Astrocyte (in vitro differentiated cells and primary cell): ENCODE measurements around the gene DLG3. TPM values are rescaled to one million over a fixed set of nuclear protein-coding genes. Genes with fewer than 3 reads are reported as not detected.

Experiments
- DNase-seq: peaks from one replicate; pipeline ENCODE4 v3.0.0-alpha.2; 2010; ENCODE audit warnings: low read depth
- FAIRE-seq: peaks from 2 replicates; lab custom pipeline; 2011; peaks lifted over from hg19 to GRCh38; lab: Jason Lieb, UNC
- H2AFZ ChIP-seq: 2 replicates; pipeline ENCODE4 v1.6.0; 2012; ENCODE audit warnings: low read depth, low read length, inconsistent platforms
- H3K27ac ChIP-seq: 2 replicates; pipeline ENCODE4 v1.5.1; 2011; ENCODE audit warnings: low read depth, low read length, inconsistent platforms
- H3K27me3 ChIP-seq: 2 replicates; pipeline ENCODE4 v1.6.0; 2011; ENCODE audit warnings: low read length, inconsistent platforms; ENCODE audit not compliant: insufficient read depth
- H3K36me3 ChIP-seq: 2 replicates; pipeline ENCODE4 v1.5.1; 2011; ENCODE audit warnings: low read length, inconsistent platforms; ENCODE audit not compliant: insufficient read depth
- H3K4me1 ChIP-seq: 2 replicates; pipeline ENCODE4 v1.5.1; 2011; ENCODE audit warnings: low read length, inconsistent platforms; ENCODE audit not compliant: insufficient read depth
- H3K4me2 ChIP-seq: 2 replicates; pipeline ENCODE4 v1.6.0; 2012; ENCODE audit warnings: low read length, inconsistent platforms
- H3K4me3 ChIP-seq: 2 replicates; pipeline ENCODE4 v1.5.1; 2011; ENCODE audit warnings: low read depth, mild to moderate bottlenecking, low read length, inconsistent platforms; ENCODE audit not compliant: insufficient read depth
- H3K79me2 ChIP-seq: 2 replicates; pipeline ENCODE4 v1.6.0; 2012; ENCODE audit warnings: mild to moderate bottlenecking, low read length, inconsistent platforms; ENCODE audit not compliant: insufficient read depth
- H3K9ac ChIP-seq: 2 replicates; pipeline ENCODE4 v1.6.0; 2012; ENCODE audit warnings: mild to moderate bottlenecking, low read length, inconsistent platforms
- H3K9me3 ChIP-seq: 2 replicates; pipeline ENCODE4 v1.5.1; 2012; ENCODE audit warnings: low read depth, mild to moderate bottlenecking, low read length, inconsistent platforms; ENCODE audit not compliant: insufficient read depth
- H4K20me1 ChIP-seq: 2 replicates; pipeline ENCODE4 v1.6.0; 2012; ENCODE audit warnings: low read length, inconsistent platforms; ENCODE audit not compliant: insufficient read depth
- H3K27ac Mint-ChIP-seq: one replicate; pipeline ENCODE4 v1.8.0; 2021; ENCODE audit warnings: mild to moderate bottlenecking, mixed read lengths; ENCODE audit not compliant: unreplicated experiment
- H3K27me3 Mint-ChIP-seq: one replicate; pipeline ENCODE4 v1.8.0; 2021; ENCODE audit warnings: low read depth, mixed read lengths; ENCODE audit not compliant: unreplicated experiment
- H3K36me3 Mint-ChIP-seq: one replicate; pipeline ENCODE4 v1.8.0; 2021; ENCODE audit warnings: low read depth, mixed read lengths; ENCODE audit not compliant: unreplicated experiment
- H3K4me1 Mint-ChIP-seq: one replicate; pipeline ENCODE4 v1.8.0; 2021; ENCODE audit warnings: low read depth, mixed read lengths; ENCODE audit not compliant: unreplicated experiment
- H3K4me3 Mint-ChIP-seq: one replicate; pipeline ENCODE4 v1.8.0; 2021; ENCODE audit warnings: mild to moderate bottlenecking, moderate library complexity, mixed read lengths; ENCODE audit not compliant: unreplicated experiment
- H3K9me3 Mint-ChIP-seq: one replicate; pipeline ENCODE4 v1.8.0; 2021; ENCODE audit warnings: mild to moderate bottlenecking, mixed read lengths; ENCODE audit not compliant: unreplicated experiment
- CTCF ChIP-seq: IDR thresholded peaks from 2 replicates; pipeline ENCODE4 v1.5.1; 2011; ENCODE audit warnings: low read depth, mild to moderate bottlenecking, inconsistent platforms, low read length, moderate library complexity; ENCODE audit not compliant: insufficient read depth
- EZH2 ChIP-seq: IDR thresholded peaks from 2 replicates; pipeline ENCODE4 v1.6.1; 2012; ENCODE audit warnings: mild to moderate bottlenecking, low read length, inconsistent platforms; ENCODE audit not compliant: insufficient read depth
- total RNA-seq: library from RNA; stranded (reverse); gene quantifications from 2 replicates; pipeline ENCODE4 v1.2.1, GENCODE V29; 2021

DLG3 gene
- total RNA-seq, 1 donor from 2014 or later: 15.2 TPM

GRCh38 chrX:70488856-70489255 lies 44.2 kb downstream of the DLG3 start:
- Histone ChIP-seq H3K4me3 (no peak overlapping the region), H3K9ac (no peak overlapping the region), H3K9me3 (no peaks in the 10 kb centered on the region), H3K4me2 (no peak overlapping the region), H4K20me1 (no peaks in the 10 kb centered on the region), H3K4me1 (no peaks in the 10 kb centered on the region), H3K27me3 (no peaks in the 10 kb centered on the region), H2AFZ (no peak overlapping the region), H3K27ac (no peak overlapping the region), H3K79me2 (no peaks in the 10 kb centered on the region), H3K36me3 (peaks cover 4% of the 10 kb centered on the region)
- H3K36me3 Mint-ChIP-seq: peaks cover 6% of the 10 kb centered on the region
- no peak overlapping the region for H3K27ac Mint-ChIP-seq
- no peak overlapping the region for H3K4me3 Mint-ChIP-seq
- TF ChIP-seq EZH2 (no peak), CTCF (no peak)
- no peaks in the 10 kb centered on the region for H3K4me1 Mint-ChIP-seq
- FAIRE-seq: no peak
- no peak for DNase-seq
- no peaks in the 10 kb centered on the region for H3K27me3 Mint-ChIP-seq
- H3K9me3 Mint-ChIP-seq: no peaks in the 10 kb centered on the region

DNA sequence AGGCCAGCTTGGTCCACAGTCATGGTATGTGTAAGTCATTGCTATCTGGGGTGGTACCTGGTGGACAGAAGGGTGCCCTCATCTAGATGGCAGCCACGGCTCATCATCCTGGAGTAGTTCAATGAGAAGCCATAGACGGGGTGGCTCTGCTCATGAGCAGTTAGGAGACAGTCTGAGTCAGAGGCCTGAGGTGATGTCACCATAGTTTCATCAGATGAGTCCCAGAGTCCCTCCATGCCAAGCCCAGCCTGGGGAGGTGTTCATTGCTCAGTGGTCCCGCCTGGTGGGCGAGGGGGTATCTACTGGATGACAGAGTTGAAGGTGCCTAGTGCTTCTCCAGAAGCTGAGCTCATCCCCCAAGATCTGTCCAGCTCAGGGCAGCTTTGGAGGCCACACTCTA lies 49.8 kb downstream of the DLG3 start:
- Mint-ChIP-seq H3K4me1 (no peaks in the 10 kb centered on the region), H3K27ac (peak overlapping the region; percentile 53), H3K27me3 (no peaks in the 10 kb centered on the region), H3K9me3 (no peaks in the 10 kb centered on the region), H3K36me3 (peaks cover 14% of the 10 kb centered on the region), H3K4me3 (no peak overlapping the region)
- DNase-seq: no peak
- Histone ChIP-seq H3K9me3 (no peaks in the 10 kb centered on the region), H4K20me1 (no peaks in the 10 kb centered on the region), H3K4me1 (no peaks in the 10 kb centered on the region), H3K27ac (no peak overlapping the region), H3K9ac (no peak overlapping the region), H3K4me3 (no peak overlapping the region), H3K27me3 (no peaks in the 10 kb centered on the region), H3K79me2 (no peaks in the 10 kb centered on the region), H3K4me2 (no peak overlapping the region), H2AFZ (no peak overlapping the region), H3K36me3 (no peaks in the 10 kb centered on the region)
- no peak for FAIRE-seq
- TF ChIP-seq EZH2 (no peak), CTCF (no peak)

GRCh38 chrX:70496491-70496890 lies 51.9 kb downstream of the DLG3 start:
- no peak overlapping the region for H3K4me3 Mint-ChIP-seq
- Histone ChIP-seq H3K79me2 (no peaks in the 10 kb centered on the region), H2AFZ (no peak overlapping the region), H3K4me2 (no peak overlapping the region), H3K27me3 (no peaks in the 10 kb centered on the region), H3K4me3 (no peak overlapping the region), H3K9ac (no peak overlapping the region), H3K27ac (no peak overlapping the region), H3K4me1 (no peaks in the 10 kb centered on the region), H3K36me3 (no peaks in the 10 kb centered on the region), H3K9me3 (no peaks in the 10 kb centered on the region), H4K20me1 (no peaks in the 10 kb centered on the region)
- no peak for DNase-seq
- H3K9me3 Mint-ChIP-seq: no peaks in the 10 kb centered on the region
- TF ChIP-seq CTCF (no peak), EZH2 (no peak)
- no peaks in the 10 kb centered on the region for H3K4me1 Mint-ChIP-seq
- no peaks in the 10 kb centered on the region for H3K27me3 Mint-ChIP-seq
- FAIRE-seq: peak; percentile 26
- H3K36me3 Mint-ChIP-seq: peaks cover 17% of the 10 kb centered on the region
- no peak overlapping the region for H3K27ac Mint-ChIP-seq
